ENCODE measurements around the gene FNBP1.

Gene FNBP1

DNA sequence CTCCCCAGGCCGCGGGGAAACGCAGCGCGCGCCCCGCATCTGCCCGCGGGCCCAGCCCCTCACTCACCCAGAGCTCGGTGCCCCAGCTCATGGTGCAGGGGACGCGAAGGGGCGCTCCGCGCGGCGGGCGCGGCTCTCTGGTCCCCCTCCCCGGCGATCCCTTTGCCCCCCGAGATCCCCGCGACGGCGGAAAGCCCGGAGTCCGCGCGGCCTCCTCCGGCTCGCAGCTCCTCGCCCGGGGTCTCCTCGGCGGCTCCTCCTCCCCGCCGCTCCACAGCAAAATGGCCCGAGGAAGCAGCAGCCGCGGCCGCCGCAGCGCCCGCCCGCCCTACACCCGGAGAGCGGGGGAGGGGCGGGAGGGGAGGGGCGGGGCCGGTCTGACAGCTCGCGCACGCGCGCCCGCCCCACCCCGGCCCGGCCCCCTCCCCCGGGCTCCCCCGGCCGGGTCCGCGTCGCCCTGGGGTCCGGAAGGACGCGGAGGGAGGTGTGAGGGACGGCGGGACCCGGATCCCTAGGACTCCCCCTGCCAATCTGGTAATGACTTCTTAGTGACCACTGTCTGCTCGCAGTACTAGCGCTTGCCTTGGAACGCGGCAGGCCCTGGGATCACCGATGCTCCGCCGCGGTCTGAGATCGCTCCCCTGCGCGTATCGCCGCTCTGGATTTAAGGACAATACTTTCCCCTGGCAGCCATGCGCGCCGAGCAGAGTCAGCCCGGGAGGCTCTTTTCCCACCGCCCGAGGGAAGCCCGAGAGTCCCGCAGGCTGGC is at the start of gene FNBP1:
Gene FNBP1 (minus strand): TSS at position 305 of the 769 bp plus-strand sequence. CDS start 214 bp downstream, at position 91.
- DNase-seq: peak; percentile 69

DNA sequence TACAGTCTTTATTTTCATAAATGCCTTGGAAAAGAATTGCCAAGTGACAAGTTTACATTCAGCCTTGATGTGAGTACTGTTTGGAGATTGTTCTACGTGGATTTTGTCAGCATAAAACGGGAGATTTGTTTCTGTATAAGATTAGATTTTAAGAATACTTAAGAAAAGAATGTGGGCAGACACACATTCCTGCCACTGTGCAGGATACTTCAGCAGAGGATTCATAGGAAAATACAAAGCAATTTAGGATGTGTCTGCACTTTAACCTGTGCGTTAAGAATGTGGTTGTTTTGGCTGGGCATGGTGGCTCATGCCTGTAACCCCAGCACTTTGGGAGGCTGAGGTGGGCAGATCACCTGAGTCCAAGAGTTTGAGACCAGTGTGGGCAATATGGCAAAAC is 47.9 kb upstream of the FNBP1 start:
- DNase-seq: no peak

DNA sequence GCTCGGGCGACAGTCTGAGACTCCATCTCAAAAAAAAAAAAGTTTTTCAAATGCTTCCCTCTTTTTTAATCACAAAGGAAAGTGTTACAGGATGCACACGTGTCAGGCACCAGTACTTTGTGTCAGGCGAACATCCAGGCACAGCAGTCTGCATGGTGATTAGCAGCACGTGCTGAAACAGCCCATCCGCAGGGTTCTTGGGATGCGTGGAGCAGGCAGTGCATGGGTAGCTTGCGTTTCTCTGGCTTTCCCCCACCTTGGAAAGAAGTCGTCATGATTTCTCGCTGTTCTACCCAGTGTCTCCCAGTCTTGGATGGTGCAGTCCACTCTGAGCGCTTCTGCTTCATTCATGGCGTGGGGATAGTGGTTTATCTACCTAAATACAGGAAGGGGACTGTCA is 46.2 kb upstream of the FNBP1 start:
- DNase-seq: no peak

DNA sequence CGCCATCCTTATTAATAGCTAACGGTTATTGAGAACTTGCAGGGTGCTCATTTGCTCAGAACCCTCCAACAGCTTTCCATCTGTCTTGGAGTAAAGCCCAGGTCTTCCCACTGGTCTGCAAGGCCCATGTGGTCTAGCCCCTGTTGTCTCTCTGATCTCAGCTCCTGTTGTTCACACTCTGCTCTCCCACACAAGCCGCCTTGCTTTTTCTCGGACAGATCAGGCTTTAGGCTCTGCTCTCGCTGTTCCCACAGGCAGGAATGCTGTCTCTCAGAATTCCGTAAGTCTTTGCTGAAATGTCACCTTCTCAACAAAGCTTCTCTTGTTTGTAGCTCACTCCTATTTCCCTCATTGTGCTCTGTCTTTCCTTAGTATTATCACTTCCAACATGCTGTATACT is 45.1 kb upstream of the FNBP1 start:
- DNase-seq: no peak

DNA sequence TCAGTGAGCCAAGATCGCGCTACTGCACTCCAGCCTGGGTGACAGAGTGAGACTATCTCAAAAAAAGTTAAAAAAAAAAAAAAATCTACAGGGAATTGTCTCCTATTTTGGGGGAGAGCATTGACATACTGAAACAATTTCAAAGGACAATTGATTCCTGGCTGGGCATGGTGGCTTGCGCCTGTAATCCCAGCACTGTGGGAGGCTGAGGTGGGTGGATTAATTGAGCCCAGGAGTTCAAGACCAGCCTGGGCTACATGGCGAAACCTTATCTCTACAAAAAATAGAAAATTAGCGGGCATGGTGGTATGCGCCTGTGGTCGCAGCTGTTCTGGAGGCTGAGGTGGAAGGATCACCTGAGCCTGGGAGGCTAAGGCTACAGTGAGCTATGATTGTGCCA is 41.3 kb upstream of the FNBP1 start:
- DNase-seq: no peak

DNA sequence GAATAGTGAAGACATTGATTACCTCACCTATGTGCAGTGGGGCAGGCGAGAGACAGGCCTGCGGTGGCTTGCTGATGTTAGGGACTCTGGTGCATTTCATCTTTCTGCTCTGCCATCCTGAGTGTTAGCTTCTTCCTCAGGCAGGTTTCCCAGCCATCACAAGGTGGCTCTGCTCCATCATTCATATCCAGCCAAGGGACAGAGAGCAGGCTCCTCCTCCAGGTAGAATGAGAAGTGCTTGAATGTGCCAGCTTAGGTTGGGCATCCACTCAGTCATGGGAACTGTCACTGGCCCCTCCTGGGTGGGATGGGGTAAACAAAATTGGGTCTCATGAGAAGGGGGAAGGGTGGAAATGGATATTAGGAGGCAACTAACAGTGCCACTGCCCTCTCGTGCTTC is 35.6 kb upstream of the FNBP1 start:
- DNase-seq: no peak

DNA sequence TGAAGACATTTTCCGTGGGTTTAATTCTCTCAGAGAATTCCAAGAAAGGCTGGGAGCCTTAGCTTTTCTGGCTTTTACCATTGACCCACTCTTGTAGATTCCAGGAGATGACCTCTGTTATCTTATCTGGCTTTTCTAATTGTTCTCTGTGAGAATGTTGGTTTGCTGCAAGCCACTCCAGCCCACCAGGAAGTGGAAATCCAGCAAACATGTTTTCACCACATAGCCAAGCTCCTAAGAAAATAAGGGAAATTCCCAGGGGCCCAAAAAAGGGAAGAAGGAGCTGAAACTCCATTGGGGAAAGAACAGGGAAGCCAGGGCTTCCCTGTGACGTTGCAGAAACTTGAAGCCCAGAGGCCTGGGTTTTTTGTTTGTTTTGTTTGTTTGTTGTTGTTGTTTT is 30.4 kb upstream of the FNBP1 start:
- no peak for DNase-seq

DNA sequence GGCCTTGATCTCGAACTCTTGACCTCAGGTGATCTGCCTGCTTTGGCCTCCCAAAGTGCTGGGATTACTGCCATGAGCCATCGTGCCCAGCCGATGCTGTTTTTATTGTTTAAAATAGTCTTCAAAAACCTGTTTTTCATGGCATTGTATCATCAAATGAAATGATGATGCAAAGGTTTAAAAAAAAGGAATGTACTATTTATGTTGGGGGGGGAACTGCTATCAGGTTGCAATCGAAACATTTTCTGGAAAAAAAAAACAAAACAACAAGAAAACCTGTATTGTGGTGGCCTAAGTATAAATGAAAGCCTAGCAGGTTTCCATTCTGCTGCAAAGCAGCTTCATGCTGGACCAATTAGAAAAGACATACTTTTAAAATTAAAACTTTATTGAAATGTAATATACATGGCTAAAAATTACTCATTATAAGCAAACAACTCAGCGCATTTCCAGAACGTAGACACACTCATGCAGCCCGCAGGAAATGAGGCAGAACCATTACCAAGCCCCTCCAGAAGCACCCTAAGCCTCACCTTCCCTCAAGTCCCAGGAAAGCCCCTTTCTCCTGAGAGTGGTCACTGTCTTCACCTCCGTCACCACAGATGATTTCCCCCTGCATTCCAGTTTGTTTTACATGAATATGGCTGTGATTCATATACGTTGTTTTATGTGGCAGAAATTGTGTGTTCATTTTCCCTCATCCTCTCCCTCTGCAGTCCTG is 29.7 kb upstream of the FNBP1 start:
- no peak for DNase-seq

DNA sequence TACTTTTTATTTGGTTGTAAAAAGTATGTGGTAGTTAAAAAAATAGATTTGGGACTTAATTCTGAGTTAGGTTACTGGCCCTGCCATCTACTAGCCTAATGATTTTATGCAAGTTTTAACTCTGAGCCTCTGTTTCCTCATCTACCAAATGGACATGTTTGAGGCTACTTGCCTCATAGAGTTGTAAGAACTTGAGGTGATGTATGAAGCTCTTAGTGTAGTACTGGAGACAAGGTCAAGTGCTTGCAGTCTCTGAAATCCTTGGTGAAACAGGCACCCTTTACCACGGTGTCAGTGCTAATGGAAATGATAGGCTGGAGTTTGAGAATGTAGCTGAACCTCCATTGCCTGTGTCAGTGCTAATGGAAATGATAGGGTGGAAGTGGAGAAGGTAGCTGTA is 26.1 kb upstream of the FNBP1 start:
- DNase-seq: no peak

DNA sequence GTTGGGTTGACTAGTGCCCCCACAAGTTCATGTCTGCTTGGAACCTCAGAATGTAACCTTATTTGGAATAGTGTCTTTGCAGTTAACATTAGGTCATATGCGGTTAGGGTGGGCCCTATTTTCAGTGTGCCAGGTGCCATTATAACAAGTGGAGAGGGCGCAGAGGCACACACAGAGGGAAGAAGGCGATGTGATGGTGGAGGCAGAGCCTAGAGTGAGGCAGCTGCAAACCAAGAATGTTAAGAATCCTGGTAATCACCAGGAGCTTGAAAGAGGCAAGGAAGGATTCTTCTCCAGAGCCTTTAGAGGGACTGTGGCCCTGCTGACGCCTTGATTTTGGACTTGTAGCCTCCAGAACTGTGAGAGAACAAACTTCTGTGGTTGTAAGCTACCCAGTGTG is 21.6 kb upstream of the FNBP1 start:
- no peak for DNase-seq

DNA sequence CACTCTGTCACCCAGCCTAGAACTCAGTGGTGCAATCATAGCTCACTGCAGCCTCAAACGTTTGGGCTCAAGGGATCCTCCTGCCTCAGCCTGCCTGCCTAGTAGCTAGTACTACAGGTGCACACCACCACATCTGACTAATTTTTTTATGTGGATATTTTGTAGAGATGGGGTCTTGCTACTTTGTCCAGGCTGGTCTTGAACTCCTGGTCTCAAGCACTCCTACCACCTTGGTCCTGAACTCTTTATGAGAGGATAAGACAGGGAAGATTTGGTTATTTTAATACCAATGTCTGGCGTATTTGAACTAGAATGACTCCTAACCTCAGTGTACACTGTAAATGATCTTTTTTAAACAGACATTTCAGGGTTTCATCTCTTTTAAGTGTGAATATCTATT is 19.8 kb upstream of the FNBP1 start:
- DNase-seq: no peak

DNA sequence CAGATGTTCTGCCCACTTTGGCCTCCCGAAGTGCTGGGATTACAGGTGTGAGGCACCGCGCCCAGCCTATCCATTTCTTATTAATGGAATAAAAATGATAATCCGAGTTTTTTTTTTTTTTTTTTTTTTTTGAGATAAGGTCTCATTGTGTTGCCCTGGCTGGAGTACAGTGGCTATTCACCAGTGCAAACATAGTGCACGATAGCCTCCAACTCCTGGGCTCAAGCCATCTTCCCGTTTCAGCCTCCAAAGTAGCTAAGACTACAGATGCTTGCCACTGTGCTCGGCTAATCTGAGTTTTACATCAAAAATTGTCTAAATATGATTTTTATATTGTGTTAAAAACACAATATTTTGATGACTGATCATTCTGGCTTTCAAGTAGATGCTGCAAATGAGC is 17.3 kb upstream of the FNBP1 start:
- DNase-seq: no peak

DNA sequence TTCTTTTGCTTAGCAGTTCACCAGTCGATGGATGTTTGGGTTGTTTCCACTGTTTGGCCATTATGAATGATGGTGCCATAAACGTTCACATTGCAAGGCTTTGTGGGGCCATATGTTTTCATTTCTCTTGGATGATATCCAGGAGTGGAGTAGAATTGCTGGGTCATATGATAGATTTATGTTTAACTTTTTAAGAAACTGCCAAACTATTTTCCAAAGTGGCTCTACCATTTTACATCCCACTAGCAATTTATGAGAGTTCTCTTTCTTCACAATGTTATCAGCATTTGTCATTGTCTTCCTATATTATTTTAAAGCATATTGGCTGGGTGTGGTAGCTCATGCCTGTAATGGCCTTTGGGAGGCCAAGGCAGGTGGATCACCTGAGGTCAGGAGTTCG is 15.9 kb upstream of the FNBP1 start:
- DNase-seq: no peak

DNA sequence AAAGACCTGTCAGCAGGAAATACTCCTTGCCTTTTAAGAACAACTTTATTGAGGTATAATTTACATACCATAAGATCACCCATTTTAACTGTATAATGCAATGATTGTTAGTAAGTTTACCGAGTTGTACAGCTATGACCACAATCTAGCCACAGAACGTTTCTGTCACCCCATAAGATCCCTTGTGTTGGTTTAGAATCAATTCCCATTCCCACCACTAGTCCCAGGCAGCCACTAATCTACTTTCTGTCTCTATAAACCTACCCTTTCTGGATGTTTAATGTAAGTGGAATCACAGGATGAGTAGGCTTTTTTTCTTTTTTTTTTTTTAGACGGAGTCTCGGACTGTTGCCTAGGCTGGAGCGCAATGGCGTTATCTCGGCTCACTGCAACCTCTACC is 15.2 kb upstream of the FNBP1 start:
- DNase-seq: no peak

DNA sequence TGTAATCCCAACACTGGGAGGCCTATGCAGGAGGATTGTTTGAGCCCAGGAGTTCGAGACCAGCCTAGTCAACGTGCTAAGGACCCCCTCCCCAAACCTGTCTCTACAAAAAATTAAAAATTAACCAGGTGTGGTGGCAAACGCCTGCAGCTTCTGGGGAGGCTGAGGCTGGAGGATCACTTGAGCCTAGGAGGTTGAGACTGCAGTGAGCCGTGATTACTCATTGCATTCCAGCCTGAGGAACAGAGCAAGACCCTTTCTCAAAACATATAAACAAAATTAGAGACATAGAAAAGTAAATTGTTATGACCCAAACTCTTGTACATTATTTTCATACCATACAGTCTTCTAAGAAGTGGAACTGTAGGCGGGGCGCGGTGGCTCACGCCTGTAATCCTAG is 11.8 kb upstream of the FNBP1 start:
- no peak for DNase-seq

DNA sequence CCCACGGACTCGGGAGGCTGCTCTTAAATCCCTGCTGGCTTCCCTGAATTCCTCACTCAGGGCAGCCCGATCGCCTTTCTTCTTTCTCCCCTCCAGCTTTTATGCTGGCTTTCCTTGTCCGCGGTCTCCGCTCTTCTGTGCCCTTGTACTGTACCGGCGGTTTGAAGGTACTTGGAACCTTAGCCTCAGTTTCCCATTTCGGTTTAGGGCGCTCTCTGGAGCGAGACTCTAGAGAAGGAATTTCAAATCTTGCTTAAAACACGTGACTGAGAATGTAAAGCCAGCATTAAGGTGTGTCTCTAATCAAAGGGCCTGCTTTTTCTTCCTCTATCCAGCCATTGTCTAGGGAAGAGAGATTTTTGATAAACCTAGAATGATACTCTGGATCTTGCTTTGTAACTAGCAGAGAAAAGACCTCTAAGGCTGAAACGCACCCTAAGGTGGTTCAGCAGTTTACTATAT is 11.4 kb upstream of the FNBP1 start:
- DNase-seq: no peak

DNA sequence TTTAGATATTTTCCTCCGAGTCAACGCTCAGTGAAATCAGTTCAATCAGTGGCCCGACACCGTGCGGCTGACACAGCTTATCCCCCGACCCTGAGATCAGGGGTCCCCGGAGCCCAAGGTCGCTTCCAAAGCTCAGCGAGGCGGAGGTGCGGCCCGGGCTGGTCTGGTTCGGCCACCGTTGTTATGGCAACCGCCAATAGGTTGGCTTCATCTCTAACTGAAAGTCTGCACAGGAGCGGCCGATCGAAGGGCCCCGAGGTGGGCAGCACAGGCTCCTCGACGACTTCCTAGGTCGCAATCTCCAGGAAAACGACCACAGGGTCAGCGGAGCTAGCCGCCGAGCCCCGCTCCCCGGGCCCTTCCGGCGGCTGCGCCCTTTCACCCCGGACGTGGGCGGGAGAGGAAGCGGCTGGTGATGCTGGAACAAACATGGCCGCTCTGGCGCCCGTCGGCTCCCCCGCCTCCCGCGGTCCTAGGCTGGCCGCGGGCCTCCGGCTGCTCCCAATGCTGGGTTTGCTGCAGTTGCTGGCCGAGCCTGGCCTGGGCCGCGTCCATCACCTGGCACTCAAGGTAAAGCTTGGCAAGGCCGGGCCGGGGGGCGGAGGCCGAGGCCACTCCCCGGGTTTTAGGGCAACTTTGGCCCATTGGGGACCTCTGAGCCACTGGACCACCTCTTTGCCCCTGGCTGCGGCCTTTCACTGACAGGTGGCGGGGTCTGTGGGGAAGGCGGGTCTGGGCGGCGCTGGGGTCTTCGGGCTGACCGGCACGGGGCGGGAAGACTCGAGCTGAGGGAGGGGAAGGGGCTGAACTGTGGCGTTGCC is 10.7 kb upstream of the FNBP1 start, which contains the start of gene GPR107:
Gene GPR107 (plus strand): TSS at position 403 of the 821 bp plus-strand sequence. CDS start 27 bp downstream, at position 430.
- DNase-seq: peak; percentile 55

DNA sequence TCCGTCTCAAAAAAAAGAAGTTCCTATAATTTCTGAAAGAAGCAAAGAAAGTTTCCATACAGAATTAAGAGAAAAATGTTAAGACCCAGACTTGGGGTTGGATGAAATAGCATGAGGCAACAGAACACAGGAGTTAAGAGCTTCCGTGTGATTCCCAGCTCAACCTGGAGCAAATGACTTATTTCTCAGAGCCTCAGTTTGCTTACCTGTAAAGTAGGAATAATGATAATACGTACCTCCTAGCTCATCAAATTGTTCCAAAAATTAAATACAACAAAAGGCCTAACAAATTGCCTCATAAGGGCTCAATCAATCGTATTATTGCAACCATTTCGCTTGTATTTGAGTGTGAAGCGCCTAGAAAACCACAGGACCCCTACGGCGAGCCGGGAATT is 10.1 kb upstream of the FNBP1 start:
- DNase-seq: no peak

DNA sequence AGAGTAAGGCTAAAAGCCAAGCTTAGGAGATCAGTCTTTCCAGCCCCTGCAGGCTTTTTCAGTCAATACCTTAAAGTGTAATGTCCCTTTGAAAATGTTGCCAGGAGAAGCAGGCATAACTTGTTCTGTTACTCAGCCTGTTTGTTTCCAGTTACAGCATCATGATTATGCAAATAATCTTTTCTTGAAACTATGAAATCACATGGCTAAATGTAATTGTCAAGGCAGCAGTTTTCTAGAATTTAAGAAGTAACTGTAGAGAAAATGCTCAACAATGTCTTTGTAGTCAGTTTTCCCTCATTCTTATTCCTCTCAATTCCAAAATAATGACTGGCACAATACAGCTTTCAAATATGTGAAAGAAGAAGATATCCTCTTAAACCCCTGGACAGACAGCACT is 8.9 kb upstream of the FNBP1 start:
- no peak for DNase-seq

DNA sequence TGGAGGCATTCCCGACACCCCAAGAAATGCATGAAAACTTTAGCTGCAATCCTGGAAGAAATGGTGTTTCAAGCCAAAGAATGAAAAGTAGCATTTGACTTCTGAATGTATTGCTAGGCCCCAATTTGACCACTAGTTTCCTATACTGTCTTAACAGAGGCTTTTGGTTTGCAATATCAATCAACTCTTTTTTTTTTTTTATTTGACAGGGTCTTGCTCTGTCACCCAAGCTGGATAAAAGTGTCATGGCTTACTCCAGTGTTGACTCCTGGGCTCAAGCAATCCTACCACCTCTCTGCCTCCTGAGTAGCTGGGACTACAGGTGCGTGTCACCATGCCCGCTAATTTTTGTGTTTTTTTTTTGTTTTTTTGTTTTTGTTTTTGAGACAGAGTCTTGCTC is 7.5 kb upstream of the FNBP1 start:
- no peak for DNase-seq

DNA sequence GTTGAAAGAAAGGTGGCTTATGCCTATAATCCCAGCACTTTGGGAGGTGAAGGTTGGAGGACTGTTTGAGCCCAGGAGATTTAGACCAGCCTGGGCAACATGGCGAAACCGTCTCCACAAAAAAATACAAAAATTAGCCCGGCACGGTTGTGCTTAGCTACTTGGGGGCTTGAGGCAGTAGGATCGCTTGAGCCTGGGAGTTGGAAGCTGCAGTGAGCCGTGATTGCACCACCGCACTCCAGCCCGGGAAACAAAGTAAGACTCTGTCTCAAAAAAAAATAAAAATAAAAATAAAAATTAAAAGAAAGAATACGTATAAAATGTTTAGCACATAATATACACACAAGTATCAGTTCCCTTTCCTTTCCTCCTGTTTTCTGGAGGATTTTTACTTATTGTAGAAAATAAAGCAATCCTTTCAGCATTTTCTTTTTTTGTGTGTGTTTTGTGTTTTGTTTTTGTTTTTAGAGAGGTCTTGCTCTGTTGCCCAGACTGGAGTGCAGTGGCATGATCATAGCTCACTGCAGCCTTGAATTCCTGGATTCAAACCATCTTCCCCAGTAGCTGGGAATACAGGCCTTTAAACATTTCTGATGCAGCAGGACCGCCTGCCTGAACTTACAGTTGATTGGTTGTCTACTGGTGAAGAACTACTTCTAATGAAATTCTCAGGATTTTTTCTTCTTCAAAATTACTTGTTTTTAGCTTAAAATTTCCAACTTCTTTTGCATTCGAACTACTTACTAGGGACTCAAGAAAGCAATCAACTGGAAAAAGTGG is 6.6 kb upstream of the FNBP1 start:
- DNase-seq: no peak

DNA sequence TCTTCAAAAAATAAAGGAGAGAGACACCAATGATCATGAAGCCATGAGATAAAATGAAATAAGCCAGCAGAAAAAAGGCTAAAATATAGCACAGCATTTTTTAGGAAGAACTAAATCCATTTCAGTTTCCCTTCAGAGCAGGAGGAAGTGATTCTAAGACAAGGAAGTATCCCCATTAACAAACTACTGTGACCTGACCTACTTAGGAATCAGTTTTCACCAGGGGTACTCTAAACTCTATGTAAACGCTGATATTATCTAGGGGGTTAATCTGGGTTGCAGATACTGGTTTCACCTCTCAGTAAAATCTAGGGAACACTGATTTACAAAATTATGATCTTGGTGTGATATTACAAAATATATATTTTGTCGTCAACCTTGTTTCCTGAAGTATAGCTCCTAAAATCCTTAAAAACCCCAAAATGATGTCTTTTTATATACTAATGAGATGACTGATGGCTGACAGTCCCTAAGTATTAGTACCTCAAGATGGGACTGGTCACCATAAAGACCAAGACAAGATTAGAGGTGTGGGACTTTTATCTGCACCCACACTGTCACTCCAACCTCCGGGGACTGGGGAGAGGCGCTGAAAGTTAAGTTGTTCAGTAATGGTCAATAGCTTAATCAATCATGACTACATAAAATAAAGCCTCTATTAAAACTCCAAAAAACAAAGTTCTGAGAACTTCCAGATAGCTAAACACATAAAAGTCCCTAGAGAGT is 2.9 kb upstream of the FNBP1 start:
- DNase-seq: no peak

Data from COR-L47 (cell line).